ENCODE results near the gene NOL9. TPM values are rescaled to one million over a fixed set of nuclear protein-coding genes. Genes with fewer than 3 reads are reported as not detected.

NOL9 gene
- total and polyA plus RNA-seq, 9 of the 15 experiments (the other 6 are each of a cell fraction or from before 2014, with no cell fraction given) = 5.6 to 76.5 (median 47.3) TPM

DNA sequence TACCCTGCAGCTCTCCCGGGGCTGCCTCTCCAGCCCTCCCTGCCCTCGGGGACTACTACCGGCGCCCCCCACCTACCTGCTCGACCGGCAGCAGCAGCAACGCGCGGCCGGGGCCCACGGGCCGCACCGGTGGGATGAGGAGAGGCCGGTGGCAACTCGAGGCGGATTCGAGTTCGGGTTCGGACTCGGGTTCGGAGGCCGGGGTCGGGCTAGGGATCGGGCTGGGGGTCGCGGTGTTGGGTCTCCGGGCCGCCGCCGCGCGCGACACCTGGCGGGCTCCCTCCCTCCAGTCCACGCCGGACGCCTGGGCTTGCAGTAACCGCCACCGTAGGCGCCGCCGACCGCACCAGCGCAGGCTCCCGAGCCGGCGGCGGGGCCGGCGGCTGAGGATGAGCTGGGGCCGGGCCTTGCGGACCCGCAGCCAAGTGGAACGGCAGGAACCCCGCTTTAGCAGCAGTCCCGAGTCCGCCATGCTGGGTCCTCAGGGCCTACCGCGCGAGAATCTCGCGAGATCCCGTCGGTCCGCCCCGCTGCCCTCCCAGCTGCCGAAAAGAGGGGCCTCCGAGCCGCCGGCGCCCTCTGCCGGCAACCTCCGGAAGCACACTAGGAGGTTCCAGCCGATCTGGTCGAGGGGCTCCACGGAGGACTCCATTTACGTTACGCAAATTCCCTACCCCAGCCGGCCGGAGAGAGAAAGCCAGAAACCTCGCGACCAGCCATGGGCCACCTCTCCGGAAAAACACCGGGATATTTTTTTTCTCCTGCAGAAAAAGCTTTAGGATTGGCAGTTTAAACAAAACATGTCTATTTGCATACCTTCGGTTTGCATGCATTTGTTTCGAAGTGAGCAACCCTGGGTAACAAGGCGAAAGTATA, at the start of gene NOL9 (continued):
- TF ChIP-seq, protein P1, sequence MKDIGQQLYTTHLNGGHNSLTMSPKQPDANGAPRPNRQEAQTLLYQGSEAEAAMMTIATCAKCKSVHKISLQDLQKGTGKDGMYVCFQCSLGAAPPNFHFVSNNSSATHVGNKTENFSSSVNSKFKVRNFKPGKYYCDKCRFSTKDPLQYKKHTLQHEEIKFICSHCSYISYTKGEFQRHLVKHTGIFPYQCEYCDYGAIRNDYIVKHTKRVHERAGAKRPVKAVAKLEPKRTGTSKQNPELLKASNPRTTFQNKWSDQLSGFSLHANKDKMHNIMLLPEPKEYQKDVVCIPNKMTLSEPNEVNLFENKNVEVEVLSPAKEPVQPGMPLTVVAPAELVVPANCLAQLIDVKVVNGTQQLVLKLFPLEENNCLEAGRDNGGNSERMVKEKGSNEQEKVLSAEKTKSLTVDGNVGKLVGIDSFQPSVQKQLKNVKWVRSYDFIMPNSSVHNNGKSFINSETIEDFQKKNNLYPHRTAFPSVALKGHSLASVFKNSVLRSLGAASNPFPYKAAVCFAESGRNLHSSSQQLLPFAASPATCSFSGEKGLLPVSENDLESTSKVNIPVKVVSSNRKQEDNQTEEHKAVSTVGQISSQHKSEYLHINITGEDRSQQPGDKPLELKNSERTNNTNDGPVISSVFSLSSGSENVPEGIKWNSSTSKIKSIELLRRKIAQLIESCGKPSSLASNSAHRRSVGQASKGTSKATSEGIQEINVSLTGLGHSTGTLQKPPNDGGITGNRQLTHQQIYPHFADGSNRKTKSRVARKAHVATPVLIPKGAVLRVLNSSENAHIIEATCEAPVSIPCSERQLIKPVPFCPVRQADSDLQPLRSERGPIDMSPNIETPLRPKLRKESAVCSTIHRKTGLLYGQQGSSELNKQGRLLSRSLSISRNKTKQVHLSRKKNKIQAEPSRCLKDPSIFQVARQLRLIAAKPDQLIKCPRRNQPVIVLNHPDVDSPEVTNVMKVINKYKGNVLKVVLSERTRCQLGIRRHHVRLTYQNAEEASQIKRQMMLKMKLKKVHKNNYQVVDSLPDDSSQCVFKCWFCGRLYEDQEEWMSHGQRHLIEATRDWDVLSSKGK (CRISPR knock-in tag; IDR thresholded peaks at IDR 0.05) = no peak
- TF ChIP-seq ZKSCAN3 (CRISPR knock-in tag; IDR thresholded peaks at IDR 0.05) = no peak
- no peak for TF ChIP-seq CBFB (CRISPR knock-in tag; IDR thresholded peaks at IDR 0.05)
- TF ChIP-seq MEIS2 (IDR thresholded peaks at IDR 0.05; ENCODE audit: partially characterized antibody) = no peak
- no peak for TF ChIP-seq ZNF354B (CRISPR knock-in tag; IDR thresholded peaks at IDR 0.05)
- no peak for TF ChIP-seq RBM15 (IDR thresholded peaks at IDR 0.05; ENCODE audit: insufficient read depth, low read length)
- TF ChIP-seq IFI16 (CRISPR knock-in tag; IDR thresholded peaks at IDR 0.05) = no peak
- no peak for TF ChIP-seq DDX20 (tag; IDR thresholded peaks at IDR 0.05; ENCODE audit: low read depth)
- no peak for TF ChIP-seq ZNF3 (CRISPR knock-in tag; IDR thresholded peaks at IDR 0.05)
- TF ChIP-seq HMGXB4 (CRISPR knock-in tag; IDR thresholded peaks at IDR 0.05) = peak; percentile 90
- TF ChIP-seq BCOR (IDR thresholded peaks at IDR 0.05) = 0 out of 2 replicates have a peak, but pooled peaks have one; percentile 28
- peak; percentile 95 for TF ChIP-seq MYC (IDR thresholded peaks at IDR 0.05; ENCODE audit: low read depth, low read length)
- 0 out of 2 replicates have a peak, but pooled peaks have one; percentile 22 for TF ChIP-seq MYC (CRISPR knock-in tag; IDR thresholded peaks at IDR 0.05; ENCODE audit: borderline replicate concordance, low read depth)
- no peak for TF ChIP-seq RFX7 (CRISPR knock-in tag; IDR thresholded peaks at IDR 0.05)
- peak; percentile 82 for TF ChIP-seq PHF20 (IDR thresholded peaks at IDR 0.05; ENCODE audit: partially characterized antibody)
- no peak; a peak in 2 of 4 replicates for TF ChIP-seq NRF1 (conservative IDR thresholded peaks at IDR 0.05 in 1 of 2, IDR thresholded peaks at IDR 0.05 in 1 of 2)
- TF ChIP-seq, protein P2, sequence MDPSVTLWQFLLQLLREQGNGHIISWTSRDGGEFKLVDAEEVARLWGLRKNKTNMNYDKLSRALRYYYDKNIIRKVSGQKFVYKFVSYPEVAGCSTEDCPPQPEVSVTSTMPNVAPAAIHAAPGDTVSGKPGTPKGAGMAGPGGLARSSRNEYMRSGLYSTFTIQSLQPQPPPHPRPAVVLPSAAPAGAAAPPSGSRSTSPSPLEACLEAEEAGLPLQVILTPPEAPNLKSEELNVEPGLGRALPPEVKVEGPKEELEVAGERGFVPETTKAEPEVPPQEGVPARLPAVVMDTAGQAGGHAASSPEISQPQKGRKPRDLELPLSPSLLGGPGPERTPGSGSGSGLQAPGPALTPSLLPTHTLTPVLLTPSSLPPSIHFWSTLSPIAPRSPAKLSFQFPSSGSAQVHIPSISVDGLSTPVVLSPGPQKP (CRISPR knock-in tag; IDR thresholded peaks at IDR 0.05) = no peak
- TF ChIP-seq GABPB1 (CRISPR knock-in tag; IDR thresholded peaks at IDR 0.05) = peak; percentile 80; the same call in 1 of the 2 replicates
- no peak for TF ChIP-seq NCOA6 (IDR thresholded peaks at IDR 0.05)
- no peak for TF ChIP-seq MEF2A (IDR thresholded peaks at IDR 0.05; ENCODE audit: control insufficient read depth, low read depth, low read length)
- TF ChIP-seq TEAD1 (CRISPR knock-in tag; IDR thresholded peaks at IDR 0.05) = peak; percentile 44 to 90; a peak in 3 of 4 replicates
- TF ChIP-seq MAFF (IDR thresholded peaks at IDR 0.05; ENCODE audit: low read length) = peak; percentile 86; the same call in 1 of the 2 replicates
